Muscle of arm (tissue), 12 donors: ENCODE results near the gene SGIP1. TPM values are rescaled to one million over a fixed set of nuclear protein-coding genes. Genes with fewer than 3 reads are reported as not detected.
"Not testable (repeated sequence)": the region's sequence is repeated elsewhere in the genome, so short reads cannot be mapped to it uniquely, and the experiment has no call there.

ENCODE experiments used
- DNase-seq: peaks from one replicate; pipeline ENCODE4 v3.0.0-alpha.2; 2013
- polyA plus RNA-seq, 12 donors: library from polyadenylated mRNA; unstranded; fragments of 120-200 nt; gene quantifications; one replicate each; pipeline ENCODE4 v1.2.1, GENCODE V29; 2013; ENCODE audit not compliant: insufficient read length in 12 of 12

Gene SGIP1
- polyA plus RNA-seq, 12 donors, result 1.1 to 5.3 (median 2.2) TPM; not detected in 1

DNA sequence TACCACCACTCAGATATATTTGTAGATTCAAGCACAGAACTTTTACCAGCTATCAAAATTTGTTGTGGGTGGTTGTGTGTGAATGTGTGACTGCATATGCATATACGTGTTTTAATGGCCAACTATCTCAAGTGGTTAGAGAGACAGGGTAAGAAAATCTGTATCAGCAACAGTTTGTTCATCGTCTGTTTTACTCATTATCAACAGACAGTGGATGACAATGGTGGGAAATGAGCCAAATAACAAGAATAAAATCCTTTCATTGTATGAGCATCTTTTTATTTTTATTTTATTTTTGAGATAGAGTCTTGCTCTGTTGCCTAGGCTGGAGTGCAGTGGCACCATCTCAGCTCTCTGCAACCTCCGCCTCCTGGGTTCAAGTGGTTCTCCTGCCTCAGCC is 195.6 kb downstream of the SGIP1 start:
- no peak for DNase-seq

- DNase-seq, result no peak
Measured at GRCh38 chr1:66730462-66730861, 196.5 kb downstream of the SGIP1 start.

DNA sequence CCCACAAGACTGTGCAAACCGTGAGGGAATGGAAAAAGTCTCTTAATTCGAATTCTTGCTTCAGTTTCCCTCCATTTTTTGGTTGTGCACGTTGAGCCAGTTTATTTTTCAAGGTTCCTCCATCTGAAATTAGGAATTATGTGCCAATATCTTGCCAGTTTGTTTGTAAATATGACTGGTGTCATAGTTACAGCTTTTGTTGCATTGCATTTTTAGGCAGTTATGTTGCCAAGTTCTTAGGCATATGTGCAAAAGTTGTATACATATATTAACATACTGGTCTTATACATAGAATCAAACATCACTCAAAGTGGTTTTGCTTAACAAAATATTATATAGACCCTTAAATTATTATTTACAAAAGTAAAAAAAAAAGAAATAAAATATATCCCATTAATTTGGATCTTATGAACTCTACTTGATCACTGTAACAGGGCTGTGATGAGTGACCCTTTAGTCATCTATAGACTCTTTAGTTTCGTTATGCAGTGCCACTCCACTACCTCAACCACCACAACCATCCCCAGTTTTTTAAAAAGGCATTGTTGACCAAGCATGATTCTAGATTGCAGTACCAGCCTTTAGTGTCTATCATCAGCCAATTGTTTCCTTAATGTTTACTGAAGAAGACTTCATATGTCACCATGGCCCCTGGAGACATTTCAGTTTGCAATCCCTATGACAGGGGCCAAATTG is 197.4 kb downstream of the SGIP1 start:
- no peak for DNase-seq

DNA sequence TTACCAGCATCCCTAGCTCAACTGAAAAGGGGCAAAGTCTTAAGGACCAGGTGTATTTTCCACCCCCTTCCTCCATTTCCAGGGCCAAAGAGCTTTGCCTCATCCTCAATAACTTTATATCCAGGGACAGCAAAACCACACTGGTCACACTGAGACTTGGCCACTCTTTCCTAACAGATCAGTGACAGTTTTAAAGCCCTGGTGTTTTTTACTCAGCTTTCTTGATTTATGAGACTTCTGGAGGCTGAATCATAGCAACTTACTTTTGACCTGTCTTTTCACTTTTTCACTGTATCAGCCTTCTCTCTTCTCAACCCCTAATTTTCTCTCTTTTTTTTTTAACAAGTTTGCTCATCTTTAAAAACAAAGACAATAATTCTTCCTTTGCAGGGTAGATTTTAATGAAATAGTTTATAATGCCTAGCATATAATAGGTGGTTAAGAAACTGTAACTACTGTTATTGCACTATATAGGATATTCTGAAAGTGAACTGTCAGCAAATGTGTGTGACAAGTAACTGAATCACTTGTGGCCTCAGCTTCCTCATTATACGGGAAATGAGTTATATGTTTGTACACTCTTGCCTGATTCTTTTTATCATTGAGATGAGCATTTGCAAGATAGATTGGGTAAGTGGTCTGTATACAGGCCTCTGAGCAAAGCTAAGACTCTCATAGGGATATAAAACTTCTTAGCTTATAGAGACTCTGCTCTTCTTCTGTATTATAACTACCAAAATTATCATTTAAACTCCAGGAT is 198.6 kb downstream of the SGIP1 start:
- DNase-seq, result no peak

DNA sequence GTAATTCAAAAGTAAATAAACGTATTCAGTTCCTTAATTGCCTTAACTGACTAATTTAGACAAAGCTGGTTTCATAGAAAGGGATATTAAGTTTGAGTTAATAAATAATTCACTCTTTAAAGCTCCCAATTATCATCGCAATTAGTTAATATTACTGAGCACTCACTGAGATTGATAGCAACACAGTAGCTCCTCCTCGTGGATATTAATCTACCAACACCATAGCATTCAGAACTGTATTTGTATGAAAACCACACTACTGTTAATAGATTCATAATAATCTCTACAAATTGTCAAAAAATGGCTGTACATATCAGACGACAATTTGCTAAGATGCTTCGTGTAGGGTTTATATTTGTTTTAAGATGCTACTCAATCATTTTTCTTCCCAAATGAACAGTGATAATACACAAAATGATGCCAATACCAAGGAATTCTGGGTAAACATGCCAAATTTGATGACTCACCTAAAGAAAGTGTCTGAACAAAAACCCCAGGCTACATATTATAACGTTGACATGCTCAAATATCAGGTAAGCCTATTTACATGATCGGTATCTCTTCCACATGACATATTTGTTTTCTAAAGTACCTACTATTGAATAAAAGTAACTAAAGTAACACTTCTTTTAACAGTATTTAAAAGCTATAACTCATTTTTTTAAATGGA is 199.5 kb downstream of the SGIP1 start:
- no peak for DNase-seq

- not testable (repeated sequence) for DNase-seq
Measured at GRCh38 chr1:66734531-66734930, 200.6 kb downstream of the SGIP1 start.

DNA sequence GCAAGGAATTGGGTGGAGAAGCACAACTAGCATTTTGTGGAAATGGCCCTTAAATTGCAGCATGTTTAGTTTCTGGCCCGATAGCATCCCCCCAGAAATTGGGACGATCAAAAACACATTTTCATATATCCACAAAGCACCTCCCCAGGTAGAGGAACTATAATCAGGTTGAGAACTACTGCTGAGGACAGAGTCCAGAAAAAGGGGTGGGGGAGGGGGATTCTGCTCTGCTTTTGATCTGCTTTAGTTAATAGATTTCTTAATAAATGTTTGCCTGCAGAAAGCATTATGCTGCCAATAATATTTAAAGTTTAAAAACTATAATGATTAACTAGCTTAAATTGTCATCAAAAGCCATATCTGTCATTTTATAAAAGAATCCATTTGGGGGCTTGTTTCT is 203.9 kb downstream of the SGIP1 start:
- DNase-seq, result no peak

DNA sequence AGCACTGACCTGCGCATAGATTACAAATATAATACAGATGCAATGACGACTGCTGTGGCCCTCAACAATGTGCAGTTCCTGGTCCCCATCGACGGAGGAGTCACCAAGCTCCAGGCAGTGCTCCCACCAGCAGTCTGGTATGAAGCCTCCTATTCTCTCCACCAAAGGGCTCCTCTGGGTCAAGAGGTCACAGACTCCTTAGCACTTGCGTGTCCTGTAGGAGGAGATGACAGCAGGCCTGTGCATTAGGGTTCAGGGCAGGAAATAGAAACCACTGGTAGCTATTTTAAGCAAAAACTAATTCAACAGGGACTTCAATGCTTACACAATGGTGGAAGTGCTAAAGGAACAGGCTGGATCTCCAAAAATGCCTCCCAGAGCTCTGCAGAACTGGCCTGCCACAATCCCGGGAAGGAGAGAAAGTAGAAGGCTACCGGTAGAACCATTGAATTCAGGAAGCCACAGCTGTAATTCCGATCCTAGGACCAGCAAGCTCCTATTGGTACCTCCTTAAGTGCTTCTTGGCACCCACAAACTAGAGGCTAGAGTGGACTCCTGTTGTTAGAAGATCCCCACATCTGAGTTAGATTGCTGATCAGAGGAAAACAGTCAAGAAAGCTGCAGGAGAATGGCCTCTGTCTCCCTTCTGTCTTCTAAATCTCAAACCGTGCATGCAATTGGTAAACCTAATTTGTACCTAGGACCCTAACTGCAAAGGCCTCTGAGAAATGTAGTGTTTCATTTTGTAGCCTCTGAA is 205.6 kb downstream of the SGIP1 start:
- DNase-seq, result no peak

- no peak for DNase-seq
Measured at GRCh38 chr1:66745451-66745850, 211.5 kb downstream of the SGIP1 start.

DNA sequence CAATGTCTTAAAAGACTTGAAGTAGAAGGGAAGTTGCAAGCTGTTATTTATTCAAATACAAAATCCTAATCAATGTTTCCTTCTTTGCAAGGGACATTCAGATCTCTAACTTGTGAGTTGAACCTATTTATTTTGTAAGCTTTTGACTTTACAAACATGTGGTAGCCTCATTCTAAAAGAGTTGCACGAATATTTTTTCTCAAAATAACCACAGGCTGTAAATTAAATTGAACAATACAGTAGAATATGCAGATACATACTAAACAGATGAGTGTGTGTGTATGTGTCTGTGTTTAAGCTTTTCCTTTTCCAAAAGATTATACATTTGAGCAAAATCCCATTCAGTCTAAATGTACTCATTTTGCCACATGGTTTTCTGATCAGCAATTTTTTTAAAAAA is 213.5 kb downstream of the SGIP1 start:
- DNase-seq, result no peak

DNA sequence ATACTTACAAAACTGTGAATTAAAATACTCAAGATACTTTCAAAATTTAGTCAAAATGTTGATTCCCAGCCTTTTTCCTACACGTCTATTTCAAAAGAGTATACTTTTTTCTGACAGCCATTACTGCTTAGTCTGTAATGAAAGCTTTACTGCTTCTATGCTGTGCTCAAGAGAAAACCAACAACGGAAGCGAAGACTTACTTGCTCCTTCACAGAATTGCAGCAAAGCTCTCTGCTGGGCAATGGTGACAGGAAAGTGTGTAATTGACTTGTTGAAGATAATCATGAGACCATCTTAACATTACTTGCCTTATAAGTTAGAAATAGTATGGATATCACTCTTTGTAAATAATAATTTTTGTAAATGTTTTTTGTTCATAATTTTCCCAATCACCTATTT is 216.6 kb downstream of the SGIP1 start:
- no peak for DNase-seq

- DNase-seq, result no peak
Measured at GRCh38 chr1:66751160-66751559, 217.2 kb downstream of the SGIP1 start.

- peak; percentile 35 for DNase-seq
Measured at GRCh38 chr1:66752000-66752592, 218.1 kb downstream of the SGIP1 start, which contains the start of gene DYNLT5. DYNLT5 (plus strand) TSS chr1:66752459; CDS start chr1:66754659, 2,200 bp downstream.

- no peak for DNase-seq
Measured at GRCh38 chr1:66752671-66753371, 218.9 kb downstream of the SGIP1 start.

- no peak for DNase-seq
Measured at GRCh38 chr1:66757722-66758240, 223.8 kb downstream of the SGIP1 start.

- no peak for DNase-seq
Measured at GRCh38 chr1:66758241-66758755, 224.3 kb downstream of the SGIP1 start.

- no peak for DNase-seq
Measured at GRCh38 chr1:66760506-66760905, 226.6 kb downstream of the SGIP1 start.

GRCh38 chr1:66761221-66761620 is 227.3 kb downstream of the SGIP1 start:
- no peak for DNase-seq

GRCh38 chr1:66764994-66765578 is 231.1 kb downstream of the SGIP1 start:
- DNase-seq, result peak; percentile 52

GRCh38 chr1:66767626-66768025 is 233.7 kb downstream of the SGIP1 start:
- no peak for DNase-seq
